HCT116 (cell line): ENCODE measurements around the gene GRIK3. TPM values are rescaled to one million over a fixed set of nuclear protein-coding genes. Genes with fewer than 3 reads are reported as not detected.

Source experiments
- ATAC-seq: fragments of 200-7000 bp; cut with Tn5 transposase; 2 replicates; pipeline ENCODE4 v1.9.1; 2020; ENCODE audit warnings: mild to moderate bottlenecking, moderate library complexity
- BruUV-seq: library from RNA; stranded (reverse); fragments of 400-500 nt; replicated peaks from 2 replicates; lab custom pipeline; 2021; lab: Mats Ljungman, UMichigan
- CTCF ChIA-PET: fragments of 300-600 bp; sonication (Branson Sonifier 250); formaldehyde crosslinking; loops from one replicate; lab custom pipeline; 2021; ENCODE audit warnings: antibody characterized with exemption; lab: Charles Lee
- POLR2A ChIA-PET: fragments of 300-600, 350-600 bp; sonication (Branson Sonifier 250); formaldehyde crosslinking; loops from one replicate; lab custom pipeline; 2021; ENCODE audit warnings: antibody characterized with exemption; lab: Charles Lee
- RAD21 ChIA-PET, 2 experiments: fragments of 300-600 bp; sonication (Branson Sonifier 250); formaldehyde crosslinking; loops; one replicate each; lab custom pipeline; 2023; ENCODE audit warnings: low total read pairs in 2 of 2; ENCODE audit not compliant: uncharacterized antibody in 2 of 2, unreplicated experiment in 2 of 2, low non-redundant PET in 1 of 2; lab: Charles Lee
- DNase-seq: peaks from one replicate; pipeline ENCODE4 v3.0.0-alpha.2; 2010; ENCODE audit warnings: low read depth, low spot score
- H2AFZ ChIP-seq: fragments of 200-600 bp; shearing (Covaris generic), sonication (generic); 2 replicates; pipeline ENCODE4 v1.6.1; 2017; ENCODE audit warnings: low read depth, mixed run types, mixed read lengths, antibody characterized with exemption, low read length; ENCODE audit not compliant: poor library complexity, severe bottlenecking
- H3K27ac ChIP-seq: 2 replicates; pipeline ENCODE4 v1.5.1; 2012; ENCODE audit warnings: low read depth, low read length
- H3K27me3 ChIP-seq: fragments of 200-600 bp; sonication (generic); 2 replicates; pipeline ENCODE4 v1.6.1; 2016; ENCODE audit warnings: mixed run types, low read length, mixed read lengths; ENCODE audit not compliant: insufficient read depth
- H3K36me3 ChIP-seq, 2 experiments: fragments of 200-500 bp in 1 of 2; fragments of 200-600 bp in 1 of 2; sonication (Bioruptor generic) in 1 of 2; sonication (generic) in 1 of 2; 2 replicates each; pipeline versions ENCODE4 v1.5.1 to v1.6.1; 2014 to 2016; ENCODE audit warnings: low read length in 2 of 2, inconsistent platforms in 1 of 2, mixed read lengths in 1 of 2, mixed run types in 1 of 2; ENCODE audit not compliant: insufficient read depth in 2 of 2, control insufficient read depth in 1 of 2
- H3K4me1 ChIP-seq, 2 experiments: fragments of 200-600 bp in 1 of 2; sonication (generic) in 1 of 2; 2 replicates each; pipeline versions ENCODE4 v1.5.1 to v1.6.1; 2012 to 2017; ENCODE audit warnings: low read length in 2 of 2, inconsistent platforms in 1 of 2, mild to moderate bottlenecking in 1 of 2, mixed read lengths in 1 of 2, mixed run types in 1 of 2, moderate library complexity in 1 of 2; ENCODE audit not compliant: insufficient read depth in 2 of 2, control insufficient read depth in 1 of 2
- H3K4me2 ChIP-seq: fragments of 200-600 bp; sonication (generic); 2 replicates; pipeline ENCODE4 v1.6.1; 2017; ENCODE audit warnings: mixed run types, low read length, mixed read lengths
- H3K4me3 ChIP-seq, 2 experiments: fragments of 200-600 bp in 1 of 2; sonication (generic) in 1 of 2; replicated peaks in 1 of 2; 2 replicates each; pipeline ENCODE4 v1.5.1; 2011 to 2016; ENCODE audit warnings: low read length in 2 of 2, control low read depth in 1 of 2, low read depth in 1 of 2, mild to moderate bottlenecking in 1 of 2, mixed read lengths in 1 of 2, mixed run types in 1 of 2
- H3K79me2 ChIP-seq: fragments of 200-600 bp; sonication (generic); 2 replicates; pipeline ENCODE4 v1.6.1; 2017; ENCODE audit warnings: mild to moderate bottlenecking, mixed run types, low read length, moderate library complexity, mixed read lengths; ENCODE audit not compliant: insufficient read depth
- H3K9ac ChIP-seq: fragments of 200-600 bp; sonication (generic); 2 replicates; pipeline ENCODE4 v1.6.1; 2016; ENCODE audit warnings: low read length, mixed read lengths
- H3K9me2 ChIP-seq: fragments of 200-600 bp; sonication (generic), shearing (Covaris generic); 2 replicates; pipeline ENCODE4 v1.6.1; 2017; ENCODE audit warnings: mixed run types, mild to moderate bottlenecking, moderate library complexity; ENCODE audit not compliant: insufficient read depth
- H3K9me3 ChIP-seq, 2 experiments: fragments of 200-500 bp in 1 of 2; fragments of 200-600 bp in 1 of 2; sonication (Bioruptor generic) in 1 of 2; sonication (generic) in 1 of 2; 2 replicates each; pipeline ENCODE4 v1.6.1; 2014 to 2017; ENCODE audit warnings: low read length in 2 of 2, mixed read lengths in 2 of 2, inconsistent platforms in 1 of 2, low read depth in 1 of 2, mild to moderate bottlenecking in 1 of 2, mixed run types in 1 of 2, moderate library complexity in 1 of 2; ENCODE audit not compliant: control insufficient read depth in 1 of 2, insufficient read depth in 1 of 2
- H4K20me1 ChIP-seq: fragments of 200-600 bp; sonication (generic), shearing (Covaris generic); 2 replicates; pipeline ENCODE4 v1.6.1; 2017; ENCODE audit warnings: mixed run types, mild to moderate bottlenecking, moderate library complexity; ENCODE audit not compliant: insufficient read depth
- EGR1 ChIP-seq: IDR thresholded peaks from 2 replicates; pipeline ENCODE4 v1.6.1; 2012; ENCODE audit warnings: low read depth
- ELF1 ChIP-seq: IDR thresholded peaks from 2 replicates; pipeline ENCODE4 v1.6.1; 2012; ENCODE audit warnings: low read depth, borderline replicate concordance
- EZH2phosphoT487 ChIP-seq: fragments of 200-600 bp; IDR thresholded peaks from 2 replicates; pipeline ENCODE4 v1.6.1; 2018; ENCODE audit warnings: antibody characterized with exemption, borderline replicate concordance
- FOSL1 ChIP-seq: IDR thresholded peaks from 2 replicates; pipeline ENCODE4 v1.6.1; 2012; ENCODE audit warnings: low read depth
- JUND ChIP-seq: IDR thresholded peaks from 2 replicates; pipeline ENCODE4 v1.6.1; 2012
- MAX ChIP-seq: IDR thresholded peaks from 2 replicates; pipeline ENCODE4 v1.6.1; 2012
- POLR2A ChIP-seq: IDR thresholded peaks from 2 replicates; pipeline ENCODE4 v1.7.0; 2011; ENCODE audit warnings: borderline replicate concordance; ENCODE audit not compliant: insufficient read depth, insufficient read length; ENCODE audit errors: extremely low read depth
- POLR2AphosphoS5 ChIP-seq: IDR thresholded peaks from 2 replicates; pipeline ENCODE4 v1.6.1; 2011; ENCODE audit warnings: mild to moderate bottlenecking, low read depth, low read length, moderate library complexity
- REST ChIP-seq: IDR thresholded peaks from 2 replicates; pipeline ENCODE4 v1.6.1; 2012; ENCODE audit warnings: low read depth
- SIN3A ChIP-seq: IDR thresholded peaks from 2 replicates; pipeline ENCODE4 v1.6.1; 2012; ENCODE audit warnings: low read depth
- SP1 ChIP-seq: IDR thresholded peaks from 2 replicates; pipeline ENCODE4 v1.6.1; 2012; ENCODE audit warnings: low read depth
- SRF ChIP-seq: IDR thresholded peaks from 2 replicates; pipeline ENCODE4 v1.6.1; 2012; ENCODE audit warnings: low read depth
- TCF7L2 ChIP-seq: IDR thresholded peaks from 2 replicates; pipeline ENCODE4 v1.7.0; 2011; ENCODE audit warnings: borderline replicate concordance, inconsistent platforms; ENCODE audit not compliant: insufficient read depth, insufficient read length; ENCODE audit errors: extremely low read depth
- YY1 ChIP-seq: IDR thresholded peaks from 2 replicates; pipeline ENCODE4 v1.6.1; 2011; ENCODE audit warnings: low read length, low read depth, moderate library complexity, mild to moderate bottlenecking; ENCODE audit not compliant: insufficient replicate concordance; ENCODE audit errors: extremely low read depth
- ZFX ChIP-seq: fragments of 450-650 bp; IDR thresholded peaks from 2 replicates; pipeline ENCODE4 v1.6.1; 2017
- ZNF274 ChIP-seq: fragments of 200-500 bp; sonication (Bioruptor generic); IDR thresholded peaks from 2 replicates; pipeline ENCODE4 v1.6.1; 2014; ENCODE audit warnings: mild to moderate bottlenecking, low read depth, low read length, inconsistent platforms
- intact Hi-C: fragments of 100-400 bp; cut with micrococcal nuclease; formaldehyde crosslinking; loops from 2 replicates; pipeline ENCODE4 v1.10.0; 2022
- total RNA-seq: library from RNA; stranded (reverse); gene quantifications from one replicate; pipeline ENCODE4 v1.2.1, GENCODE V29; 2021; ENCODE audit not compliant: unreplicated experiment

Gene GRIK3
- total RNA-seq, 1 experiment from 2014 or later, result not detected

GRCh38 chr1:37032660-37033354, 1.5 kb downstream of the GRIK3 start:
- BruUV-seq, result no TSS peak
- no peak overlapping the region for H3K9ac ChIP-seq
- H3K9me2 ChIP-seq, result no peaks in the 10 kb centered on the region
- no peaks in the 10 kb centered on the region for H3K79me2 ChIP-seq
- ATAC-seq, result no peak
- DNase-seq, result no peak
- intact Hi-C loops, result no loop called here
- no peak overlapping the region for H3K4me2 ChIP-seq
- TF ChIP-seq SP1, result no peak
- TF ChIP-seq FOSL1, result no peak
- TF ChIP-seq YY1, result no peak
- TF ChIP-seq SIN3A, result no peak
- TF ChIP-seq TCF7L2, result no peak
- no peak for TF ChIP-seq EGR1
- H3K36me3 ChIP-seq, result no peaks in the 10 kb centered on the region
- H3K27me3 ChIP-seq, result peaks cover 26% of the 10 kb centered on the region
- ChIA-PET RAD21 (no interaction called here), POLR2A (no interaction called here), CTCF (no interaction called here)
- H4K20me1 ChIP-seq, result no peaks in the 10 kb centered on the region
- no peak overlapping the region for H3K27ac ChIP-seq
- H3K4me1 ChIP-seq, result no peaks in the 10 kb centered on the region
- no peaks in the 10 kb centered on the region for H3K9me3 ChIP-seq
- no peak overlapping the region for H2AFZ ChIP-seq
- H3K4me3 ChIP-seq, result no peak overlapping the region

GRCh38 chr1:37031871-37032270, 2.4 kb downstream of the GRIK3 start:
- H3K27me3 ChIP-seq, result peaks cover 35% of the 10 kb centered on the region
- no peak overlapping the region for H3K4me2 ChIP-seq
- H3K4me1 ChIP-seq, result no peaks in the 10 kb centered on the region
- H4K20me1 ChIP-seq, result no peaks in the 10 kb centered on the region
- H3K27ac ChIP-seq, result no peak overlapping the region
- BruUV-seq, result no TSS peak
- ChIA-PET POLR2A (no interaction called here), RAD21 (no interaction called here), CTCF (no interaction called here)
- H3K9me3 ChIP-seq, result no peaks in the 10 kb centered on the region
- no peaks in the 10 kb centered on the region for H3K79me2 ChIP-seq
- no peaks in the 10 kb centered on the region for H3K36me3 ChIP-seq
- H3K9me2 ChIP-seq, result no peaks in the 10 kb centered on the region
- no peak overlapping the region for H3K9ac ChIP-seq
- DNase-seq, result no peak
- H2AFZ ChIP-seq, result no peak overlapping the region
- intact Hi-C loops, result no loop called here
- no peak overlapping the region for H3K4me3 ChIP-seq
- no peak for ATAC-seq
- no peak for TF ChIP-seq SIN3A
- no peak for TF ChIP-seq POLR2A
- no peak for TF ChIP-seq EGR1
- TF ChIP-seq SP1, result no peak
- TF ChIP-seq ZFX, result no peak
- no peak for TF ChIP-seq SRF
- no peak for TF ChIP-seq ELF1
- TF ChIP-seq ZNF274, result no peak
- no peak for TF ChIP-seq REST
- TF ChIP-seq JUND, result no peak
- no peak for TF ChIP-seq EZH2phosphoT487
- TF ChIP-seq POLR2AphosphoS5, result no peak
- no peak for TF ChIP-seq MAX
